Measurements from ENCODE around the gene DPF1.

- TF ChIP-seq PATZ1 (CRISPR knock-in tag; IDR thresholded peaks at IDR 0.05; ENCODE audit: borderline replicate concordance) (no peak), SNAI2 (CRISPR knock-in tag; IDR thresholded peaks at IDR 0.05) (no peak)
Measured at GRCh38 chr19:38211151-38211591, 12.9 kb downstream of the DPF1 start.
